H1 (cell line): ENCODE data around the gene AVPR1A.

Experiments used
- CREB1 ChIP-seq: IDR thresholded peaks from 2 replicates; pipeline ENCODE4 v1.6.1; 2012; ENCODE audit warnings: inconsistent platforms
- EGR1 ChIP-seq: IDR thresholded peaks from 2 replicates; pipeline ENCODE4 v1.6.1; 2011; ENCODE audit warnings: low read depth, low read length, borderline replicate concordance
- JUN ChIP-seq: IDR thresholded peaks from 2 replicates; pipeline ENCODE4 v1.6.1; 2011; ENCODE audit warnings: low read depth, mild to moderate bottlenecking, improper control_type of control experiment, low read length
- SIN3A ChIP-seq, 2 experiments: IDR thresholded peaks in 1 of 2; conservative IDR thresholded peaks in 1 of 2; 2 replicates each; pipeline ENCODE4 v1.6.1; 2011 to 2012; ENCODE audit warnings: low read length in 2 of 2, improper control_type of control experiment in 1 of 2, low read depth in 1 of 2, mild to moderate bottlenecking in 1 of 2
- SP1 ChIP-seq: IDR thresholded peaks from 2 replicates; pipeline ENCODE4 v1.6.1; 2011; ENCODE audit warnings: low read depth, low read length
- SRF ChIP-seq: IDR thresholded peaks from 2 replicates; pipeline ENCODE4 v1.6.1; 2011; ENCODE audit warnings: mild to moderate bottlenecking, low read depth, low read length, moderate library complexity
- TBP ChIP-seq: IDR thresholded peaks from 2 replicates; pipeline ENCODE4 v1.6.1; 2011; ENCODE audit warnings: low read depth, low read length, improper control_type of control experiment
- YY1 ChIP-seq: IDR thresholded peaks from 2 replicates; pipeline ENCODE4 v1.6.1; 2011; ENCODE audit warnings: low read depth, mild to moderate bottlenecking, low read length
- TF ChIP-seq, protein P1 (sequence below), 3 experiments: IDR thresholded peaks; 1 replicate in 2 of 3; 2 replicates in 1 of 3; pipeline versions ENCODE4 v1.5.1 to v1.6.1; 2011; ENCODE audit warnings: low read length in 3 of 3, mild to moderate bottlenecking in 3 of 3, inconsistent platforms in 2 of 3, low read depth in 1 of 3, moderate library complexity in 1 of 3; ENCODE audit not compliant: insufficient read depth in 1 of 3; ENCODE audit errors: control extremely low read depth in 1 of 3

DNA sequence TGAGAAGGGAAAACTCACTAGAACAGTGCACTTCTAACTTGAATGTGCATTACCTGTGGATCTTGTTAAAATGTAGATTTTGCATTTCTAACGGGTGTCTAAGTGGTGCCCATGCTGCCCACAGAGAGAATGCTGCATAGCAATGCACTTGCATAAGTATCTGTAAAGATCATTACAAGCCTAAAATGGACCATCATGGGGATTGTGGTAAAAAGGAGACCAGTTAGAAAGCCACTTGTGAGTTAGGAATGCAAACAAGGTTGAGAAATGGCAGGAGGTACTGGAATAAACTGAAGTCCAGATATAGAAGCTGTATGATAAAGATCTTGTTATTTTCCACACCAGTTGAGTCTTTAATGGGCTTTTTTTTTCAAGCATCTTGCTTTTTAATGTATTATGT, 18.8 kb downstream of the AVPR1A start:
- TF ChIP-seq SRF: no peak
- no peak for TF ChIP-seq EGR1
- TF ChIP-seq, protein P1, sequence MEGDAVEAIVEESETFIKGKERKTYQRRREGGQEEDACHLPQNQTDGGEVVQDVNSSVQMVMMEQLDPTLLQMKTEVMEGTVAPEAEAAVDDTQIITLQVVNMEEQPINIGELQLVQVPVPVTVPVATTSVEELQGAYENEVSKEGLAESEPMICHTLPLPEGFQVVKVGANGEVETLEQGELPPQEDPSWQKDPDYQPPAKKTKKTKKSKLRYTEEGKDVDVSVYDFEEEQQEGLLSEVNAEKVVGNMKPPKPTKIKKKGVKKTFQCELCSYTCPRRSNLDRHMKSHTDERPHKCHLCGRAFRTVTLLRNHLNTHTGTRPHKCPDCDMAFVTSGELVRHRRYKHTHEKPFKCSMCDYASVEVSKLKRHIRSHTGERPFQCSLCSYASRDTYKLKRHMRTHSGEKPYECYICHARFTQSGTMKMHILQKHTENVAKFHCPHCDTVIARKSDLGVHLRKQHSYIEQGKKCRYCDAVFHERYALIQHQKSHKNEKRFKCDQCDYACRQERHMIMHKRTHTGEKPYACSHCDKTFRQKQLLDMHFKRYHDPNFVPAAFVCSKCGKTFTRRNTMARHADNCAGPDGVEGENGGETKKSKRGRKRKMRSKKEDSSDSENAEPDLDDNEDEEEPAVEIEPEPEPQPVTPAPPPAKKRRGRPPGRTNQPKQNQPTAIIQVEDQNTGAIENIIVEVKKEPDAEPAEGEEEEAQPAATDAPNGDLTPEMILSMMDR (IDR thresholded peaks at IDR 0.05; ENCODE audit: control extremely low read depth in 1 of 3, insufficient read depth in 1 of 3, low read depth in 1 of 3, low read length in 3 of 3): no peak
- no peak for TF ChIP-seq JUN
- TF ChIP-seq CREB1: no peak
- TF ChIP-seq SP1: no peak
- no peak for TF ChIP-seq YY1
- no peak for TF ChIP-seq SIN3A (conservative IDR thresholded peaks at IDR 0.05 in 1 of 2, IDR thresholded peaks at IDR 0.05 in 1 of 2; ENCODE audit: low read depth in 1 of 2, low read length in 2 of 2)
- no peak for TF ChIP-seq TBP
